T47D (cell line): ENCODE measurements around the gene APOC1.
"Not testable (repeated sequence)": the region's sequence is repeated elsewhere in the genome, so short reads cannot be mapped to it uniquely, and the experiment has no call there.

Experiments
- DNase-seq, 2 experiments: peaks; one replicate each; pipeline versions ENCODE4 v3.0.0 to v3.0.0-alpha.2; 2011 to 2012; ENCODE audit warnings: low read depth in 1 of 2, low spot score in 1 of 2
- JUND ChIP-seq: IDR thresholded peaks from 2 replicates; pipeline ENCODE4 v1.6.1; 2012; ENCODE audit warnings: low read depth
- in situ Hi-C: cut with HindIII; loops from 2 replicates; pipeline ENCODE4 v1.10.0; 2016; ENCODE audit warnings: low sequenced_read_pairs, low pct_unique_long_range_greater_than_20kb

APOC1 gene

DNA sequence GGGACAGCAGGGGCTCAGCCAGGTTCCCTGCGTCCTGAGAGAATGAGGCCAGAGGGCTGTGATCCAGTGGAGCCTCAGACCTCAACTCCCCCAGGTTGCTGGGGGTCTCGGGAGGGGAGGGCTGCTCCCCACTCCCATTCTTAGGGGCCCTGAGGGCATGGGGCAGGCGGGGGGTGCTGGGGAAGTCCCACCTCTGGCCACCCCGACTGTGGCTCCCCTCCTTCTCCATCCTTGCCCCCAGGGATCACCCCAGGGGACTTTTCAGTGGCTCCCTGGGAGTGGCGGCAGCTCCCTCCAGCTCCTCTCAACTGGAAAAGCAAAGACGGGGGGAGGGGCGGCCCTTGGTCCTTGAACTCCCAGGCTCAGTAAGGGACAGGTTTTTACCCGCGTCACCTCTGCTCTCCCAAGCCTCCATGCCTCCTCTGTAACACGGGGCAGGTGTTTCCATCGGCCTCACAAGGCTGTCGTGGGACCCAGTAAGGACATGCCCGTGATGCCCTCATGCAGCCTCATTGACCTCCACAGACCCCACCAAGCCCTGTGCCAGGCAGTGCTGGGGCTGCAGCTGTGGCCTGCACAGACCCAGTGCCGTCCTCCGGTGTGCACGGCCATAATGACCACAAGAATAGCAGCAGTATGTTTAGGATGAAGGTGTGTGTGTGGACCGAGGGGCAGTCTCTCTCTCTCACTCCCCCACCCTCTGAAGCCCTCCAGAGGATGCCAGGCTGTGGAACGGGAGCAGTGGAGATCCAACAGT is 34.9 kb upstream of the APOC1 start:
- no peak for TF ChIP-seq JUND
- in situ Hi-C loops: no loop called here
- no peak for DNase-seq

DNA sequence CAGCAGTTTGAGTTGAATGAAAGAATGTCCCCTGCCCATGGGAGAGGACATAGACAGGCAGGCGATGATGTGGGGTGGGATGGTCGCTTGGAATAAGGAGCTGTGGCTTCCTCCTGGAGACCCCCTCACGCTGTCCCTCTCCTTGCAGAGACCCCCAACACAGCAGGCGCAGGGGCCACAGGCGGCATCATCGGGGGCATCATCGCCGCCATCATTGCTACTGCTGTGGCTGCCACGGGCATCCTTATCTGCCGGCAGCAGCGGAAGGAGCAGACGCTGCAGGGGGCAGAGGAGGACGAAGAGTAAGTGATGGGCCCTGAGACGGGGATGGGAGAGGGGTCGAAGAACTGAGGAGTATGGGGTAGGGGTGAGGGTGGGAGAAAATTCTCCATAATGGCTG is 32.3 kb upstream of the APOC1 start:
- in situ Hi-C loops: no loop called here
- no peak for DNase-seq
- no peak for TF ChIP-seq JUND

DNA sequence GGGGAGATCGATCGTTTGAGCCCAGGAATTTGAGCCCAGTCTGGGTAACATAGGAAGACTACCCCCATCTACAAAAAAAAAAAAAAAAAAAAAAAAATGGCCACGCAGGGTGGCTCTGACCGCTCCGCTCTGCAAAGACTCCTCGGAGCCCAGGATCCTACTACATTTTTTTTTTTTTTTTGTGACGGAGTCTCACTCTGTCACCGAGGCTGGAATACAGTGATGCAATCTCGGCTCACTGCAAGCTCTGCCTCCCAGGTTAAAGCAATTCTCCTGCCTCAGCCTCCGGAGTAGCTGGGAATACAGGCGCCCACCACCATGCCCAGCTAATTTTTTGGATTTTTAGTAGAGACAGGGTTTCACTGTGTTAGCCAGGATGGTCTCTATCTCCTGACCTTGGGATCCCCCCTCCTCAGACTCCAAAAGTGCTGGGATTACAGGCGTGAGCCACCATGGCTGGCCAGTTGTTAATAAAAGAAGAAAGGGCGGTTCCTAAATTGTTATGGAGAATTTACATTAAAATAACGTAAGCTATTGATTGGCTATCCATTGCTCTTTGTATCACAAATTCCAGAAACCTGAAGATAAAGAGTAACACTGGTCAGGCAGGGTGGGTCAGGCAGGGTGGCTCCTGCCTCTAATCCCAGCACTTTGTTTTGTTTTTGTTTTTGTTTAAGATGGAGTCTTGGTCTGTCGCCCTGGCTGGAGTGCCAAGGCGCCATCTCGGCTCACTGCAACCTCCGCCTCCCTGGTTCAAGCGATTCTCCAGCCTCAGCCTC is 31.6 kb upstream of the APOC1 start:
- DNase-seq, in situ Hi-C loops: not testable (repeated sequence)

DNA sequence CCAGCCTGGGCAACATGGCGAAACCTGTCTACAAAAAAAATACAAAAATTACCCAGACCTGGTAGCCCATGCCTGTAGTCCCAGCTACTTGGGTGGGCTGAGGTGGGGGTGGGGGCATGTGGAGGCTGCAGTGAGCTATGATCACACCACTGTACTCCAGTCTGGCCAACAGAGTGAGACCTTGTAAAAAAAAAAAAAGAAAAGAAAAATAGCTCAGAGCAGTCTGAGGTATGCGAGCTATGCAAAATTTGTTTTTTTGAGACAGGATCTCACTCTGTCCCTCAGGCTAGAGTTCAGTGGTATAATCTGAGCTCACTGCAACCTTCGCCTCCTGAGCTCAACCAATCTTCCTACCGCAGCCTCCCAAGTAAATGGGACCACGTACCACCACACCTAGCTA is 30.5 kb upstream of the APOC1 start:
- in situ Hi-C loops: no loop called here
- no peak for TF ChIP-seq JUND
- peak in 1 of 2 experiments; percentile 67 for DNase-seq

DNA sequence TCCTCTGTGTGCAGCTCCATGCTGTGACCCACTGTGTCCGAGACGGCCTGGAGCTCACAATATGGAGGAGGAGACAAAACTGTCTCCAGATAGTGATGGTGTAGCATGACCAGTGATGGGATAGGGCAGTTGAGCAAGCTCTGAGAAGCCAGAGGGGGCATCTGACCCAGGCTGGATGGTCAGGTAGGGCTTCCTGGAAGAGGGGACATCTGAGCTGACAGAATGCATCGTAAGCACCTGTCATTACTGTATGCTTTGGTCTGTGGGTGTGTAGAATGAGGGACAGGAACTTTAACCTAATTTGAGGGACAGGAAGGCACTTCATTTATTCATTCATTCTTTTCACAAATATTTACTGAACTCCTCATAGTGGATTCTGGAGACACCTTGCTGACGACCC is 29.8 kb upstream of the APOC1 start:
- no peak for DNase-seq
- no peak for TF ChIP-seq JUND
- in situ Hi-C loops: no loop called here

DNA sequence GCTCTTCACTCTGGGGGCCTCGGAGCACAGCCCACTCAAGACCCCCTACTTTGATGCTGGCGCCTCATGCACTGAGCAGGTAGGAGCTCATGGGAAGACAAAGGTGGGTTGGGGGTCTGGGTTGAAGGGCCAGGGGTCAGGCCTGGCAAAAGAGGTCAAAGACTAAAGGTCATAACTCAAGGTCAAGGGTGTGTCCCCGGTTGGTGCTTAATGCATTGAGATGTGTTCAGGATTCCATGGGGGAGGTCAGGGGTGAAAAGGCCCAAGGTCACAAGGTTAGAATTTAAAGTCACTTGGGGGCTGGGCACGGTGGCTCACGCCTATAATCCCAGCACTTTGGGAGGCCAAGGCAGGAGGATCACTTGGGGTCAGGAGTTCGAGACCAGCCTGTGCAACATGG is 28.3 kb upstream of the APOC1 start:
- TF ChIP-seq JUND: no peak
- DNase-seq: no peak
- in situ Hi-C loops: no loop called here

DNA sequence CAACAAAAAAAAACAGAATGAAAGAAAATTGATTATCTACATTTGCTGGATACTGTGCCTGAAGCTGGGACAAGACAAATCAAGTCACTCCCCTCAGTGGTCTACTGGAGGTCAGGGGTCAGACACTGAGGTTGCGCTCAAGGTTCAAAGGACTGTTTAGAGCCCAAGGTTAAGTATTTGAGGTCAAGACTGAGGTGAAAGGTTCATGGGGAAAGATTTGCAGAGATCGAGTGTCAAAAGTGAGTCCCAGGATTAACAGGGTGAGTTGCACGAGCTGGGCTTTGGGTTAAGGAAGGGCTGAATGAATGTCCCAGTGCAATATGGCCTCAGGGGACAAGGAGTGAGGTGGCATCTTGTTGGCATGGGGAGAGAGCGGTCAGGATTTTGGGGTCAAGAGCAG is 26.8 kb upstream of the APOC1 start:
- DNase-seq: no peak
- TF ChIP-seq JUND: no peak
- in situ Hi-C loops: no loop called here

DNA sequence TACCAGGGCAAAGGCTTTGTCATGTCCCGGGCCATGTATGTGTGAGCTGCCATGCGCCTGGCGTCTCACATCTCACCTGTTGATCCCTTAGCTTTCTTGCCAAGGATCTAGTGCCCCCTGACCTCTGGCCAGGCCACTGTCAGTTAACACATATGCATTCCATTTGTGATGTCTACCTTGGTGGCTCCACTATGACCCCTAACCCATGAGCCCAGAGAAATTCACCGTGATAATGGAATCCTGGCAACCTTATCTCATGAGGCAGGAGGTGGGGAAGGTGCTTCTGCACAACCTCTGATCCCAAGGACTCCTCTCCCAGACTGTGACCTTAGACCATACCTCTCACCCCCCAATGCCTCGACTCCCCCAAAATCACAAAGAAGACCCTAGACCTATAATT is 26.1 kb upstream of the APOC1 start:
- DNase-seq, in situ Hi-C loops: not testable (repeated sequence)

DNA sequence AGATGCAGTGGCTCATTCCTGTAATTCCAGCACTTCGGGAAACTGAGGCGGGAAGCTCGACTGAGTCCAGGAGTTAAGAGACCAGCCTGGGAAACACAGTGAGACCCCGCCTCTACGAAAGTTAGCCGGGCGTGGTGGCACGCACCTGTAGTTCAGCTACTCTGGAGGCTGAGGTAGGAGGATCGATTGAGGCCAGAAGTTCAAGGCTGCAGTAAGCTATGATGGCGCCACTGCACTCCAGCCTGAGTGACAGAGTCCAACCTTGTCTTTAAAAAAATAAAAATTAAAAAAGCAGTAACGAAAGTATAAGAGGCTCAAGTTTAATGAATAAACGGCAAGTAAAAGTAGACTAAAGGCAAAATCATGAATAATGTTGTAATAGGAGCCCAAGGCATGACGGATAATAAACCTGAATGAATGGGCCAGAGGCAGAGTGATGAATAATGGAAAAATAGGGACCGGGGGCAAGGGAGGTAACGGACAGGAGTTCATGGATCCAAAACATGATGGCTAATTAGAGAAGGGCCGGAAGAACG is 24.5 kb upstream of the APOC1 start:
- in situ Hi-C loops: no loop called here
- TF ChIP-seq JUND: no peak
- no peak for DNase-seq

DNA sequence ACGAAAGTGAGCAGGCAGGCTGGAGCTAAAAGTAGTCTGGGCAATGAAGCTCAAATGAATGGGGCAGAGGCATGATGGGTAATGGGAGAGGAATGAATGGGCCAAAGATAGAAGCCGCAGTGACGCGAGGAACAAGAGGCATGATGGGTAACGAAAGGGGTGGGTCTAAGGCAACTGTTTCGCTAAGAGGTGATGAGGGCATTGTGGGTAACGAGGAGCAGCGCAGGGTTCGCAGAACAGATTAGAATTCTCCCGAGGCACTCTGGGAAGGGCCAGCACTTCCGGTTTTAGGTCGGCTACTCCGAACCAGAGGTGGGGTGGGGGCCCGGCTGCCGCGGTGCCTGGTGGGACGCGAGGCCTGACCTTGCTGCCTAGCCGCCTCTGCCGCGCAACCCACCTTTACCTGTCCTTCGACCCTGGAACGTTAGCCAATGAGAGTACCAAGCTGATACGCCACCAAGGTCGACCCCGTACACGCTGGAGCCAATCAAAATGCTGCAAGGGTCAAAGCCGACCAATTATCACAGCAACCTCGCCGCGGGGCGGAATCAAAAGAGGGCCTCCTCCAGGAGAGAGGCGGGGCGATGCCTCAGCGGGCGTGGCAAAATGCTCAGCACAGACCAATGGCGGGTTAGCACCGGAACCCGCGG is 23.9 kb upstream of the APOC1 start:
- in situ Hi-C loops: no loop called here
- no peak for TF ChIP-seq JUND
- DNase-seq: peak in 1 of 2 experiments; percentile 99

DNA sequence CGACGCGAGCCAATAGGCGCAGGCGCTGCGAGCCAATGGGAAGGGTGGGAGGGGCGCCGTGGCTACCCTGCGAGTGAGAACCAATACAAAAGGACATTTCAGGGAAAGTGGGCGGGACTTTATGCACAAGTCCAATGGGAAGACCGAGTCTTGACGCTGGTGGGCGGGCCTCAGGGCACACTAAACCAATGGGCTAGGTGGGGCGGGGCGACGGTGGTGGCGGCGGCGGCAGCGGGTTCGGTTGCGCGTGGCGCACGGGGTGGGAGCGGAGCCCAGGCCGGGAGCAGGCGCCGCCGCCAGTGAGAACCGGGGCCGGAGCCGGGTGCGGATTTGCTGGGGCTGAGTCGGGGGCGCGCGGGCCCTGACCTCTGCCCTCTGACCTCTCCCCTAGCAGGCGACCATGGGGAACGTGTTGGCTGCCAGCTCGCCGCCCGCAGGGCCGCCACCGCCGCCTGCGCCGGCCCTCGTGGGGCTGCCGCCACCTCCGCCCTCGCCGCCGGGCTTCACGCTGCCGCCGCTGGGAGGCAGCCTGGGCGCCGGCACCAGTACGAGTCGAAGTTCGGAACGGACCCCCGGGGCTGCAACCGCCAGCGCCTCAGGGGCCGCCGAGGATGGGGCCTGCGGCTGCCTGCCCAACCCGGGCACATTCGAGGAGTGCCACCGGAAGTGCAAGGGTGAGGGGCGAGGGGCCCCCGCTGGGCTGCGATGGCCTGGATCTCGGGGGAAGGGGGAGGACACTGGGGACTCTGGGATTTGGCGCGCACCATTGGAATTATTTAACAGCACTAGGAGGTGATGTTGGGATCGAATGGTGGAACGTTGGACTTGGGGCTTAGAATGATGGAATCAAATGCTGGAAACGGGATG is 23.2 kb upstream of the APOC1 start, which contains the start of gene TOMM40:
TSS of gene TOMM40 (plus strand) at position 239 of the 867 bp plus-strand sequence. CDS start at position 401, 162 bp downstream.
- in situ Hi-C loops: no loop called here
- no peak for TF ChIP-seq JUND
- peak; percentile 98 to 99 for DNase-seq

DNA sequence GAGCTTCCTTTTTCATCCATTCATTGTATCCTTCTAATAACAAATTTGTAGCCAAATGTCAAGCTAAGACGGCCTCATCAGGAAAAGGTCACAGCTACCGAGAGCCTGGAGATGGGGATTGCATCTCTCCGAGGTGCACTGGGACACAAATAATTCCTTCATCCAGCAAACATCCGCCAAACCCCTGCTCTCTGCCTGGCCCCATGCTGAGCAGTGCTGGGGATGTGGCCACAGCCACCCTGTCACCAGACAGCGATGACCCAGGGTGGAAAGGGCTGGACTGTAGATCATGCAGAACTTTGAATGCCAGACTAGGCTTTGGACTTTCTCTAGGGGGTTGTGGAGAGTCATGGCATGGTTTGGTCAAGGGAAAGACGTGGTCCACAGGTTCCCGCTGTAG is 21.5 kb upstream of the APOC1 start:
- no peak for TF ChIP-seq JUND
- in situ Hi-C loops: no loop called here
- no peak for DNase-seq
